Testis (tissue), 3 donors: ENCODE measurements around the gene COA3. TPM values are rescaled to one million over a fixed set of nuclear protein-coding genes. Genes with fewer than 3 reads are reported as not detected.

ENCODE experiments used
- DNase-seq: peaks from one replicate; pipeline ENCODE4 v3.0.0-alpha.2; 2019
- H3K27ac ChIP-seq, 2 donors: fragments of 200-600 bp; sonication (generic); one replicate each; pipeline ENCODE4 v1.5.1; 2019
- H3K27me3 ChIP-seq: fragments of 200-600 bp; sonication (generic); one replicate; pipeline ENCODE4 v1.5.1; 2019
- H3K36me3 ChIP-seq: fragments of 200-600 bp; sonication (generic); one replicate; pipeline ENCODE4 v1.5.1; 2017; ENCODE audit warnings: low read depth; ENCODE audit errors: missing control alignments
- H3K4me1 ChIP-seq: fragments of 200-600 bp; sonication (generic); one replicate; pipeline ENCODE4 v1.5.1; 2019
- H3K4me3 ChIP-seq, 2 donors: fragments of 200-600 bp; sonication (generic); one replicate each; pipeline ENCODE4 v1.5.1; 2017 to 2019
- H3K9me3 ChIP-seq: fragments of 200-600 bp; sonication (generic); one replicate; pipeline ENCODE4 v1.5.1; 2017
- CTCF ChIP-seq, 3 experiments: fragments of 450-650 bp in 2 of 3; fragments of 200-600 bp in 1 of 3; sonication (generic) in 1 of 3; IDR thresholded peaks; one replicate each; pipeline ENCODE4 v1.5.1; 2016 to 2019; ENCODE audit warnings: antibody characterized with exemption in 3 of 3, mild to moderate bottlenecking in 2 of 3, moderate library complexity in 1 of 3
- POLR2A ChIP-seq: fragments of 450-650 bp; IDR thresholded peaks from one replicate; pipeline ENCODE4 v1.6.1; 2017; ENCODE audit warnings: antibody characterized with exemption, mild to moderate bottlenecking, moderate library complexity
- WGBS, 2 donors: methylation state at CpG; one replicate each; pipeline ENCODE4 v1.1.5; 2018; 5-methylcytosine and 5-hydroxymethylcytosine counted together
- intact Hi-C: fragments of 100-400 bp; cut with DNase I; formaldehyde crosslinking; loops from one replicate; pipeline ENCODE4 v1.15.1; 2023; ENCODE audit warnings: low total_unique reads
- polyA plus RNA-seq: library from polyadenylated mRNA; stranded (reverse); fragments of 350-450 nt; fragmentation: Illumina TruSeq; extraction: RNeasy Lipid Tissue Mini Kit (QIAGEN cat#74804); gene quantifications from one replicate; pipeline ENCODE4 v1.2.3, GENCODE V29; 2014; ENCODE audit warnings: low read depth, low replicate concordance; ENCODE audit not compliant: insufficient read depth
- total RNA-seq, 2 donors: library from RNA; depleted of rRNA; stranded (reverse); fragments of >200 nt; gene quantifications; one replicate each; pipeline ENCODE4 v1.2.3, GENCODE V29; 2016

The COA3 gene
- total and polyA plus RNA-seq, 3 donors from 2014 or later: 43.0 to 52.7 (median 49.2) TPM

- no peak overlapping the region for H3K4me3 ChIP-seq
- DNase-seq: peak; percentile 25
- 71 to 75% methylated on average over 11 of the region's 11 CpGs for WGBS, 2 donors
- H3K9me3 ChIP-seq: no peaks in the 10 kb centered on the region
- intact Hi-C loops: loop anchor here (5.0 kb wide), 1 partner anchor 85 kb away; no protein-coding TSS in a partner anchor
- TF ChIP-seq POLR2A (no peak), CTCF (IDR thresholded peaks at IDR 0.05) (no peak)
- H3K27ac ChIP-seq: no peak overlapping the region
- no peaks in the 10 kb centered on the region for H3K36me3 ChIP-seq
- H3K27me3 ChIP-seq: no peaks in the 10 kb centered on the region
- H3K4me1 ChIP-seq: no peaks in the 10 kb centered on the region
Measured at GRCh38 chr17:42841975-42842685, 43.6 kb upstream of the COA3 start.

- intact Hi-C loops: no loop called here
- Histone ChIP-seq H3K9me3 (no peaks in the 10 kb centered on the region), H3K4me3 (no peak overlapping the region), H3K27me3 (no peaks in the 10 kb centered on the region), H3K4me1 (peaks cover 10% of the 10 kb centered on the region), H3K27ac (no peak overlapping the region), H3K36me3 (no peaks in the 10 kb centered on the region)
- 91 to 97% methylated on average over 6 of the region's 6 CpGs for WGBS, 2 donors
- no peak for DNase-seq
- no peak for TF ChIP-seq CTCF (IDR thresholded peaks at IDR 0.05)
- no peak for TF ChIP-seq POLR2A
Measured at GRCh38 chr17:42835732-42836131, 37.2 kb upstream of the COA3 start.

GRCh38 chr17:42833767-42834422 lies 35.4 kb upstream of the COA3 start:
- Histone ChIP-seq H3K4me3 (peak overlapping the region; percentile 87 to 99), H3K9me3 (no peaks in the 10 kb centered on the region), H3K27ac (peak overlapping the region; percentile 77 to 87), H3K27me3 (no peaks in the 10 kb centered on the region), H3K36me3 (no peaks in the 10 kb centered on the region), H3K4me1 (peaks cover 10% of the 10 kb centered on the region)
- 6 to 7% methylated on average over 13 to 18 of the region's 18 CpGs for WGBS, 2 donors
- peak; percentile 23 for DNase-seq
- intact Hi-C loops: no loop called here
- TF ChIP-seq CTCF (IDR thresholded peaks at IDR 0.05): no peak
- TF ChIP-seq POLR2A: no peak

GRCh38 chr17:42832934-42833766 lies 34.6 kb upstream of the COA3 start, which contains the start of gene PSME3:
Gene PSME3, plus strand, starts transcription at chr17:42833397. Its CDS starts 235 bp downstream, at chr17:42833632.
- TF ChIP-seq POLR2A (peak; percentile 51), CTCF (IDR thresholded peaks at IDR 0.05) (no peak)
- H3K36me3 ChIP-seq: no peaks in the 10 kb centered on the region
- H3K27ac ChIP-seq: peak within 1 kb of the TSS; percentile 77 to 87
- no peaks in the 10 kb centered on the region for H3K27me3 ChIP-seq
- WGBS, 2 donors: 0% methylated on average over 11 to 55 of the region's 71 CpGs
- peak within 1 kb of the TSS; percentile 87 to 99 for H3K4me3 ChIP-seq
- DNase-seq: peak; percentile 95
- intact Hi-C loops: no loop called here
- H3K9me3 ChIP-seq: no peaks in the 10 kb centered on the region
- peaks cover 10% of the 10 kb centered on the region for H3K4me1 ChIP-seq
